ENCODE data around the gene TULP1.

Gene TULP1

DNA sequence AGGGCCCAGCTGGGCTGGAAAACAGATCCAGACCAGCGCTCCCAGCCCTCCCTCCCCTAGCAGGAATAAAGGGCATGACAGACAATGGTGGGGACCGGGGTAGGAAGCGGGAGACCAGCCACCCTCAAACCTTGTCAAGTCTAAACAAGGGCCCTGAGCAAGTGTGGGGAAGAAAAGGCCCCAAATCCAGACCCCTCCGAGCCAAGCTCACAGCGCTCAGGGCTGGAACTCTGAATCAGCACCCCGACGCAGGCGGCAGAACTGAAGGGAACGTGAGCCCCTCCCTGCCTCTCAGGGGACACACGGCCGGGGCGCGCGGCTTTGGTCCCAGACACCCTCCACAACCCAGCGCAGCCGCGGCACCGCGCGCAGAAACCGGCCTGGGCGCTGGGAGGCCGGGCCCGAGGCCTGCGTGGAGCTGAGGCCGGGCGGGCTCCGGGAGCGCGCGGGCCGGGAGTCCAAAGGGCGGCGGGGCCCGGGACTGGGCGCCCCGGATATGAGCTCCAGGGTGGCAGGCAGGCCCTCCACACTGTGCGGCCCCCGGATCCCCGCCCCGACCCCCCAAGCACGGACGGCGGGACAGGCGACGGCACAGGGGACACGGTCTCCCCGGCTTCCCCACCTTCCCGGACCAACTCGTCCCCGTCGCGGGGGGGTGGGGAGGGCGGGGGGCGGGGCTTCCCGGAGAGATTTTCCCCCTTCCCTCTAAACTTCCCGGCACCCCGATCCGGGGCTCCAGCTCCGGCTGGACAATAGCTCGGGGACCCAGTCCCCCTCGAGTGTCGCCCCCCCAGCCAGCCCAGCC, 16.5 kb downstream of the TULP1 start:
- peak in 2 of 14 donors; percentile 36 to 49 for DNase-seq

DNA sequence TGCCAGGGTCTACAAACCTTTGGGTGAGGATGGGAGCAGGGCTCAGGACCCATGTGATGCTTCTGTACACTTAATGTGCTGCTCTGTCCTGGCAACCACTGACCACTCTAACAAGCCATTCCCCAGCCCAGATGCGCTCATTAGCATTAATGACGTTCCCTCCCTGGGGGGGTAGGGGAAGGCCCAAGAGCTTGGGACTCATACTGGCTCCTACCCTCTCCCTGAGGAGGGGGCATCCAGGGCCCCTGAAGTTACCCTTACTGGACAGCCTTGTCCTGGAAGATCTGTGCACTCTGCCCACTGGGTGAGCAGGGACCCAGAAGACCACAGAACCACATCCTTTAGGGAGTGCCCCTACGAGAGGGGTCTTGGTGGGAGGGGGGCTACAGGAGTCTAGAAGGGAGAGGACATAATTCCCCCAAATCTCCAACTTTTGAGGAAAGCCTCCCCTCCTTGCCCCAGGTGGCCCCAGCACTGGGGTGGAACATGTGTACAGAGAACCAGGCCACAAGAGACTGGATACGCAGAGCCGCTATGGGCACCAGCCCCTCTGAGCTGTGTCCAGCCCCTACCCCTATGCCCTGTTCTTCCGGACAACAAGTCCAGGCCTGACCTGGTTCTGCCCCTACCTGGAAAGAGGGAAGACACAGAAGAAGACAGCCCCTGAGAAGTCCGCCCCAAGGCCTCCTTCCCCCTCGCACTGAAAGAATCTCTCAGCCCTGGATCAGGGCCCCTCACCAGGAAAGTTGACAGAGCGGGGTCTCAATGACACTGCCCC, 17.2 kb downstream of the TULP1 start:
- no peak for DNase-seq

DNA sequence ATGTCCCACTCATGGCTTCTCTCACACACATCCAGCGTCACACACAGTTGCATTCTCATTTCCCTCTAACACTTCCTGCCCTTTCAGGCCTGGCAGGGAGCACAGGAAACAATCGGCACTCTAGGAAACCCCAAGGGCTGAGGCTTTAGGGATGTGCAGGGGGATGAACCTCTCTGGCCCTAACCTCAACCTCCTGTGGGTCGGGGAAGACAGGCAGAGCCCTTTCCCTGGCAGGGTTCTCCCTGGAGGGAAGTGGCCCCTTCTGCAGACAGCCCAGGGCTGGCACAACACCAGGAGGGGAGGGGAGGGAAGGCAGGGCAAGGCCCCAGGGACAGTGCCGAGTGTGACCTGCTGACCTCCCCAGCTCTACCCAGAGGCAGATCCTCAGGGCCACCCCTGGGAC, 18.5 kb downstream of the TULP1 start:
- DNase-seq, result no peak

DNA sequence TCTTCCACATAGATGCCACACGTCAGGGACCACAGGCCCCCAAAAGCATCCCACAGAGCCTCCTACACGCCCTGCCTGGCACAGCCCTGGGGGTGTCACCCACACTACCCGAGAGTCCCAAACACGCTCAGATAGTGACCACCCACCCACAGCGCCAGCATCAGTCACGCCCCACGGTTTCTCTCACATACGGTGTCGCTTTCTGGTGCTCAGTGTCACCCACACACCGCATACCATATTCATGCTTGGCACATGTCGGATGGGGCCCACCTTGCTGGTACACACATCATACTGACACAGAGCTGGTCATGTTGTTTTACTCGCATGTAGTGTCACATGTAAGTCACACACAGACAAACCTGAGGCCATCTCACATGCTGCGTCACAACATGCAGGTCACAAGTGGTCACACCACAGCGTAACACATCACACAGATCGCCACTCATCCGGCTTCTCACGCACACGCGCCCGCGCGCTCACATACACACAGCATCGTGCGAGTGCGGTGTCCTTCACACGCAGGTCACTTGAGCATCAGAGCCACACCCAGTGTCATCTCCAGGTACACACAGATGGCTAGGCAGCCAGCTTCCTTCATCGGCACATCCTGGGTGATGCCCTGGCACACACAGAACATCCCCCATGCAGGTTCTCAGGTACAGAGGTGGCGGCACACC, 19.3 kb downstream of the TULP1 start:
- DNase-seq, result no peak

DNA sequence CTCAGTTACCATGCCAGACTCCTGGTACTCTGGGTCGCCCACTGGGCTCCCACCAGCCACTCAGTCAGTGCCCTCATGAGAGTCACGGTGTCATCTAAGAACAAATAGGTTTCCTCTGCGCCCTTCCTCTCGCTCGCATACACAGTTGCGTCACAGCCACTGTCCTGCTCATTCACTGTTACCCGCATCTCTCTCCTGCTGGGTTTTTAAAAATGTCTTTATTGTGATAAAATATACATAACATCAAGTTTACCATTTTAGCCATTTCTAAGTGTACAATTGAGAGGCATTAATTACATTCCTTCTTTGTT, 19.8 kb downstream of the TULP1 start:
- no peak for DNase-seq

DNA sequence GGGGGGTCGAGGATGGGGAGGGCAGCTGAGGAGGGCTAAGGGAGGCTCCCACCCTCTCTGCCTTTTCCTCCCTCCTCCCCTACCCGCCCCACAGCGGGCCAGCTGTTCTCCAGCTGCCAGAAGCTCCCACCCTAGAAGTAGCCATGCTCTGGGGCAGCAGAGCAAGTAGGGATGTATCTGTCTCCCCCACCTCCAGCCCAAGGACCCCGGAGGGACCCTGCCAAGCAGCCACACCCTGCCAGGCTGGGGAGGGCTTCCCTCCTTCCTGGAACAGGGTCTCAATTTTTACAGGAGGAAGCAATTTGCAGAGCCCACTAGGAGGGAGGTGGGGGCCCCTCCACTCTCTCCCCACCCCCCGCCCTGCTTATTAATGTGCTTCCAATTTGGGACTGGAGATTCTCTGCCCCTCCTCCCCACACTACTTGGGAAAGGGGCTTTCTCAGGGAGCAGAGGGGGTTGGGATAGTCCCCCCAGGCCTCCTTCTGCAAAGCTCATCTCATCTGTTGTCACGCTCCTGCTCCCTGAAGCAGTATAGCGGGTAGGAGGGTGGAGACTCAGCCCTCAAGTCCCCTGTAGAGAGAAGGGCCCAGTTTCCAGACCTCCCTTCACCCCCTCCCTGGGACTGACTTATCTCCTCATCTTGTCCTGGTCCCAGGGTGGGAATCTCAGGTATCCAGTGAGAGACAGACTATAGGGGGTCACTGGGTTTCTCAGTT, 20.3 kb downstream of the TULP1 start:
- no peak for DNase-seq

DNA sequence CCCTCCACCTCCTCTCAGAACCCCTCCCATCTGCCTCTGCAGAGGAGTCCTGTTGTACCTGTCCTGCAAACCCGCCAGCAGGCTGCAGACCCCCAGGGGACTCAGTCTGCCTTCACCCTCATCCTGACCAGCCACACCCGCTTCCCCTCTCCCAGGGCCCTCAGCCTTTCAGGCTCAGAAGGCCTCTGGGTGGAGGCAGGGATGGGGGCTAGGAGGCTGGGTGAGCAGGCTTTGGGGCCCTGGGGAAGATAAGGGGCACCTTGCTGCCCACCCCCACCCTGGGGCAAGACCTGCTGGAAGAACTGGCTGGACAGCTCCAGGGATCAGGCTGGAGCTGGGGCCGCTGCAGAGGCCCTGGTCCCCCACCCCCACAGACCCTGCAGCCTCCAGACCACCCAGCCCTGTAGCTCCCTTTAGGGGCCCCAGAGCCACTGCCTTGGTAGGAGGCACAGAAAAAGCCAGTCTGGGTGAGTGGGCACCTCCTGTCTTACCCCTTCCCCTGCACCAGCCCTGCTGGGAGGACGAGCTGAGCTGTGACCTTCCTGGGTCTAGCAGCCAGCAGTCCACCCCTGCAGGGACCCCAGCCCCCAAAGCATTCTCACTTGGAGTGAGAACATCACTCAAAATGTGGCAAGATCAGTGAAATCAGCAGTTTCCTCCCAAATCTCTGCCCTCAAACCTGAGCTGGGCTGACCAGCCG, 21.0 kb downstream of the TULP1 start:
- no peak for DNase-seq

DNA sequence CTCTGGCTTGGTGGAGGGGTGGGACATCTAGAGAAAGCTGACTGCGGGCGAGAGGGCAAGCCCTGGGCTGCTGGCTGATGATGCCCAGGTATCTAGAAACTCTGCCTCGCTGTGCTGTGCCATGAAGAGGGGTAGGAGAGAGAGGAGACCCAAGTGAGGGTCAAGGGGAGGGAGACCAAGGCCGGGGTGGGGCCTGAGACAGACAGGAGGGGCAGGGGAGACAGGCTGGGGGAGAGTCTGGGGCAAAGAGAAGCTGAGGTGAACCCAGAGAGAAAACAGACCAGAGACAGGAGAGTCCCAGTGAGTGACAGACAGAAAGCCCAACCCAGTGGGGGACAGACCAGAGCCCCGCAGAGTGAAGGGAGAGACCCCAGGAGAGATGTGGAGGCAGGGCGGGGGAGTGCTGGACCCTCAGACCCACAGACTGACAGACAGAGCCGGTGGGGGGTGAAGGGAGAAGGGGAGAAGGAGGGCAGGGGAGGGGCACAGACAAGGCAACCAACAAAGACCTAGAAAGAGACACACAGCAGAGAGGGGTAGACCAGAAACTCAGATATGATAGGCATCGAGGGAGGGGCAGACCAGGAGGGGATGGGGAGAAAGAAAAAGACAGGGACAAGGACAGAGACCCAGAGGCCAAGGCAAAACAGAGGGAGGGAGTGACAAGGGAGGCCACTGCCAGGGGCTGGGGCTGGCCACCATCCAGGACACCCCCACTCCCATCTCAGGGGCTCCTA, 21.7 kb downstream of the TULP1 start:
- DNase-seq, result no peak

DNA sequence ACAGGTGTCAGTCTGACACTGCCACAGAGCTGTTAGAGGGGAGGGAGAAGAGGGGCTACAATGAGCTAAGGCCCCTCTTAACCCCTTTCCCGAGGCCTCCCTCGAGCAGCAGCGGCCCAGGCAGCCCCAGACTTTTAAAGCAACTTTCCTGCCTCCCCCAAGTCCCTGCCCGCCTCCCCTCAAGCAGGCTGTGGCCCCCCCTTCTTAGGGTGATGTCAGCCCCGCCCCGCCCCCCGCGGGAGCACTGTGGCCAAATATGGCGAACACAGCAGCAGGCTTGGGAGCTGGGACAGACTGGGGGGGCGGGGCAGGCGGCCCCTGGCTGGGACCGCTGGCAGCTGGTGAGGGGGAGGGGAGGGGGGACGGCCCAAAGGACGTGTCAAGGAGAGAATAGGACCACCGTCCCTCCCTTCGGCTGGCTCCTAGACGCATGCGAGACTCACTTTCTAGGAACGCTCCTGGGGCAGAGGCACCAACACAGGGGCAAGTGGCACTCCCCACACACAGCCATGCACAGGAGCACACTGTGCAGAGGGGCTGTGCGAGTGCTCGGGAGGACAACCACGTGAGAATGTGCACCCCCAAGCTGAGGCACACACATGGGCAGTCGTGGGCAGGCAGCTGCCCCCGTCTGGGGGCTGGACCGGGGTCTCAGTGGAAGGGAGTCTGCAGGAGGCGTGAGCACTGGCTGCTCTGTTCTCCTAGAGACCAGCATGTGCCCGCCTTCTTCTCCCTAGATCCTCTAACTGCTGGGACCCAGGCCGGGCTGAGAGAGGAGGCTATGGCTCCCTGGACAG, 22.5 kb downstream of the TULP1 start:
- DNase-seq, result peak in 6 of 14 donors; percentile 13 to 58 (median 29)

DNA sequence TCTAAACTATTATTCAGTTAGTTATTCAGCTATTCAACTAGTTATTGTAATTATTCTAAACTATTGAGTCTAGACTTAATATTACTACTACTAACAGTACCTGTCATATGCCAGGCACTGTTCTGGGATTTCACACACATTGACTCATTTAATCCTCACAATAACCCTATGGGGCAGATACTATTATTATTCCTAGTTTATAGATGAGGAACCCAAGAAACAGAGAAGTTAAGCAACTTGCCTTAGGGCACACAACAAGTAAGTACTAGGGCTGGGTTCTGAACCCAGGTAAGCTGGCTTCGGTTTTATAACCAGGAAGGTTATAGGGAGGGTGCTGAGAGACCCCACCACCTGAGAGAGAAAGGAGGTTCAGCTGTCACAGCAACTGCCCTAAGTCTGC, 23.6 kb downstream of the TULP1 start:
- DNase-seq, result no peak

DNA sequence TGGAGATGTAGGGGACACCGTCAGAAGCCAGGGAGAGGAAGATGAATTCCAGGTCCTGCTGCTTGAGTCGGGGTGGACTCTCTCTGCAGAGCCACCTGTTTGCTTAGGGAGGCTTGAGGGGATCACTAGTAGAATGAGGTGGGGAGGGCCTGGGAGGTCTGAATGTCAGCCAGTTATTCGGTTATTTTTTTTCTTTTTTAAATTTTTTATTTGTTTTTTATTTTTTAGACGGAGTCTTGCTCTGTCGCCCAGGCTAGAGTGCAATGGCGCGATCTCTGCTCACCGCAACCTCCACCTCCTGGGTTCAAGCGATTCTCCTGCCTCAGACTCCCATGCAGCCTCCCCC, 24.2 kb downstream of the TULP1 start:
- DNase-seq, result no peak

DNA sequence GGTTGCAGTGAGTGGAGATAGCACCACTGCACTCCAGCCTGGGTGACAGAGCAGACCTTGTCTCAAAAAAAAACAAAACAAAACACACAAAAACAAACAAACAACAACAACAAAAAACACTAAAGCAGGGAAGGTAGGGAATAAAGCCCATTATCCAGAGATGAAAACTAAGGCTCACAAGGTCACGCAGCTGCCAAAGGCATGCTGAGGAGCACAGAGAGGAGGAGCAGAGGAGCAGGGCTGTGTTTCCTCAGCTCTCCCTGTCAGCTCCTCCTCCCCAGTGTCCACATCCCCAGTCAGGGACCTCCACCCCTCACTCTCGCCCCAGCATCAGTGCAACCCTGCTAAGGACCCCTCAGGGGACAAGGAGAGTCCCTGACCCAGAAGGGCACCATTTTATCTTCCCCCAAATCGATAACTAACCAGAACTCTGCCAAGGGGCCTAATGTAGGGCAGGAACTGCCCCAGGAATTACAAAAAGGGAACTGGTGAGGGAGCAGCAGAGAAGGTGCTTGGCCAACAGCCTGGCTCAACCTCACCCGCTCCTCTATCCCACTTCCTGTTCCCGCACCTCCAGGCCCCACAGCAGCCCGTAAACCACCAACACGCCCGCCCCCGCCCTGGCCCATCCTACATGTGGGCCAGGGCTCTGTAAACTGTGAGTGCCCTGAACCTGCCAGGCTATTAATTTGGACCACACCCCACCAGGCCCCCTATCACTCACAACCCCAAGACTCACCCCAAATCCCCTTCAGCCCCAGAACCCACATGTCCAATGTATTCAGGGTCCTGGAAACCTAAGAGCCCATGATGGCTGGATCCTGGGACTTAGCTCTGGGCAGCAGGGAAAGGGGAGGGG, 24.8 kb downstream of the TULP1 start:
- no peak for DNase-seq

DNA sequence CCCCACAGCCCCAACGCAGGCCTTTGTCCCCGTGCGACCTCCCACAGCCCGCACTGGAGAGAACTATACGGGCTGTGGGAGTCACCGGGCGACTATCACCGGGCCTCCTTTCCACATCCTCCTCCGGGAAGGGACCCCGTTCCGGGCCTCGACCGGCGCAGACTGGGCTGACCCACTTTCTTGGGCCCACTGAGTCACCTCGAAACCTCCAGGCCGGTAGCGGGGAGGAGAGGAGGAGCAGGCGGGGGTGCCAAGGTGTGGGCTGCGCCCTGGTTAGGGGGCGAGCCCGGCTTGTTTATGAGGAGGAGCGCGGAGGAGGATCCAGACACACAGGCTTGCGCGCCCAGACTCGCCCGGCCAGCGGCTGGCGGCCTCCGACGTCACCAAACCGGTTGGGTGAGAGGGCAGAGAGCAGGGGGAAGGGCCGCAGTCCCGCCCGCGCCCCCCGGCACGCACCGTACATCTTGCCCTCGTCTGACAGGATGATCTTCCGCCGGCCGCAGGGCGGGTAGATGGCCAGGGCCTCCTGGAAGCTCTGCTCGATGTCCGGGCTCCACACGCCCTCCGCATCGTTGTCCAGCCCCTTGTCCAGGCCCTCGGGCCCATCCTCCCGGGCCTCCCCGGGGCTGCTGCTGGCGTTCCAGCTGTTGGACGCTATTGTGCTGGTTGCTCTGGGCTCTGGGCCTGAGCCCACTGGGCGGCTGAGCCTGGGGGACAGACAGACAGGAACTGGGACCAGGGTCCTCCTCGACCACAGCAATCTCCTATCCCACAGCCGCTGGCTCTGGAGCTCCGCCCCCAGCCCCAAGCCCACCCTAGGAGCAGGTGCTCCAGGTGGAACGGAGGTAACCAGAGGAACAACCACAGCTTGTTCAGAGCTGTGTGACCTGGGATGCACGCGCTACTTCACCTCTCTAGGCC, 26.4 kb downstream of the TULP1 start:
- DNase-seq, result no peak

DNA sequence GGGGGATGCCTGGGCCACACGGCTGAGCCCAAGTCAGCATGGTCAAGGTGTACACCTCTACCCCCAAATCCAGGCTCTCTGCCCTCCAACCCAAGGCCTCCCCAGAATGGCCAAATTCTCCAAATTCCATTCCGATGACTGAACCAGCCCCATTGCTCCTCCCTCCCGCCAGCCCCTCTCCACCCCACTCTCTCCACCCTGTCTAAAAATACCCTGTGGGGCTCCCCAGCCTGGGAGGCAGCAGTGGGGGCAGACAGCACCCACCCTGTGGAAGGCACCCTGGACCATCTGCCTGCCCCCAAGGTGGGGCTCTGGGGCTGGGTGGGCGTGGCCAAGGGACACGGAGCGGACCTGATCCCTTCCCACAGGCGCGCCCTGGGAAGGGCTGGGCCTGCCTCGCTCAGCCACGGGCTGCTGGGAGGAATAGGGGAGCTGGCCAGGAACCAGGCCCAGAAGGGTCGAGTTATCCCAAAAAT, 27.3 kb downstream of the TULP1 start:
- DNase-seq, result no peak

DNA sequence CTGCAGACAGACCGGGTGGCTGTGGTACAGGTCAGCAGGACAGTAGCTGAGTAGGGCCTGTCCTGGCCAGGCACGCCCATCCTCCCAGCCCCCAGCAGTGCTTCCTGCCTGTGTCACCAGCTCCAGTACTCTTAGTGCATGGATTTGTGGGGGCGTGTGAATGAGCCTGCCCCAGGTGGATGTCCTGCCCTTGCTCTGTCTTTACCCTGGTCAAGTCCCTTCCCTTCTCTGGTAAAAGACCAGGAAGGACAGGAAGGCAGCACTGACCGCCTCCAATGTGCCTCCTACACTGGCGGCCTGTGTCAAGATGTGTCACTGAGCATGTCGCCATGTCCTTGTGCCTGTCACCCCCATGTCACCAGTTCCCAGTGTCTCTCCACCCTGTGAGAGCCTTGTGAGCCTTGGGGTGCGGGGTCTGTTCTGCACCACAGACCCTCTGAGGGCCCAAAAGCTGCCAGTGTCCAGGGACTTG, 27.7 kb downstream of the TULP1 start:
- no peak for DNase-seq

DNA sequence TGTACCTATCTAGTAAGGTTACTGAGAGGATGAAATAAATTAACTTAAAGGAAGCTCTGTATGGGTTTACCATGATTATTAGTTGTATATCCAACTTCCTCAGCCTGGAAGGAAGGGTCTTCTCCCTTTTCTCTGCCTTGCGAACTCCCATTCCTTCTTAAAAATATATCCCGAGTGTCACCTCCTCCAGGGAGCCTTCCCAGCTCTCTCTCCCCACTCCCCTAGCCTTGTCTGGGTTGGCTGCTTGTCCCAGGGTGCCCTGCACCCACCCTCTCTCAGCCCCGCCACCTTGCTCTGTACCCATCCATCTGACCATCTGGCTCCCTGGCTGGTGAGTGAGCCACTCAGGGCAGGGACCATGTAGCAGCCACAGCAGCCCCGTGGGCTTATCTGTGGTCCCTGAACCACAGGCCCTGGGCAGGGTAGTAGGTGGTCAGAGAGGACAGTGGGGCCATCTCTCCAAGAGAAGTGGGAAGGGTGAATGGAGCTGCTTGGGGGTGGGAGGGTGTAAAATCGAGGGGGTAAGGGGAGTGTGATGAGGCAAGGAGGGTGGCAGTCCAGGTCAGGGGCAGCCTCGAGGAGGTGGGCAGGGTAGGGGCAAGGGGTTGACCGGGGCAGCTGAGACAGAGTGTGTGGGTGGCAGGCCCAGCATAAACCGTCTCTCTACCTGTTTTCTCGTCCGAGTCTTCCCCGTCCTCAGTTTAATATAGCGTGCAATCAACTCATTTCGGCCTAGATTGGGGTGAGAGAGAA, 28.6 kb downstream of the TULP1 start:
- DNase-seq, result no peak

DNA sequence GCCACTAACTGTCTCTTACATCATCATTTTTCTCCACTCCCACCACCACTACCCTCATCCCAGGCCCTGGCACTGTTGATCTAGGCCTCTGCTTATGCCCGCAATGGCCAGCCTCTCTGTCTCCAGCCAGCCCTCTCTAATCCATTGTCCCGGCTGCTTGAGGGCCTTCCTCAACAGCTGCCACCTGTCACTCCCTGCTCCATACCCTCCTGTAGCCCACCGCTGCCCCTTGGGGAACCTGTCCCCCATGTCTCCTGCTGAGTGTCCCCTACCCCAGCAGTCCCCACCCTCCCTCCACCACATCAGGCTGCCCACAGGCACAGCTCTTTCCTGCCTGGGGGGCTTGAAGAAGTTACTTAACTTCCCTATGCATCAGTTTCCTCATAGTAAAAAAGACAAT, 29.2 kb downstream of the TULP1 start:
- no peak for DNase-seq

DNA sequence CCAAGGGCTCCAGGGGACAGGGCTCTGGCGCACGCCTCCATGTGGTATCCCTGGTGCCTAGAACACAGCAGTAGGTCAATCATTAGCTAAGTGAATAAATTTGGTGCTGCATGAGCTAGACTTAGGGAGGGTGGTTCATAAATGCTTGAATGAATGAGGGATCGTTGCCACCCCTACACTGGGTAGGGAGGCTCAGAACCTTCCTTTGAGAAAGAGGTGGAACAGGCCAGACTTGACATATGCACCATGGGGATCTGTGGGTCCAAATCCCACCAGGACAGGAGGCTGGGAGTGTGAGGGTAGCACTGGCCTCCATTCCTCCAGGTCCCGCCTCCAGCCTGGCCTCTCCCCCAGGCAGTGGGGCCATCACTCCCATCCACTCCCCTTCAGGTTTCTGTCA, 29.6 kb downstream of the TULP1 start:
- DNase-seq, result no peak

Data from C1 segment of cervical spinal cord (tissue), 14 donors.